NCI-H748 (cell line): ENCODE results near the gene RPH3AL.
"Not testable (repeated sequence)": the region's sequence is repeated elsewhere in the genome, so short reads cannot be mapped to it uniquely, and the experiment has no call there.

Experiments used
- DNase-seq: peaks from one replicate; lab custom pipeline; 2025; ENCODE audit not compliant: unreplicated experiment; lab: John Stamatoyannopoulos, UW

Gene RPH3AL

DNA sequence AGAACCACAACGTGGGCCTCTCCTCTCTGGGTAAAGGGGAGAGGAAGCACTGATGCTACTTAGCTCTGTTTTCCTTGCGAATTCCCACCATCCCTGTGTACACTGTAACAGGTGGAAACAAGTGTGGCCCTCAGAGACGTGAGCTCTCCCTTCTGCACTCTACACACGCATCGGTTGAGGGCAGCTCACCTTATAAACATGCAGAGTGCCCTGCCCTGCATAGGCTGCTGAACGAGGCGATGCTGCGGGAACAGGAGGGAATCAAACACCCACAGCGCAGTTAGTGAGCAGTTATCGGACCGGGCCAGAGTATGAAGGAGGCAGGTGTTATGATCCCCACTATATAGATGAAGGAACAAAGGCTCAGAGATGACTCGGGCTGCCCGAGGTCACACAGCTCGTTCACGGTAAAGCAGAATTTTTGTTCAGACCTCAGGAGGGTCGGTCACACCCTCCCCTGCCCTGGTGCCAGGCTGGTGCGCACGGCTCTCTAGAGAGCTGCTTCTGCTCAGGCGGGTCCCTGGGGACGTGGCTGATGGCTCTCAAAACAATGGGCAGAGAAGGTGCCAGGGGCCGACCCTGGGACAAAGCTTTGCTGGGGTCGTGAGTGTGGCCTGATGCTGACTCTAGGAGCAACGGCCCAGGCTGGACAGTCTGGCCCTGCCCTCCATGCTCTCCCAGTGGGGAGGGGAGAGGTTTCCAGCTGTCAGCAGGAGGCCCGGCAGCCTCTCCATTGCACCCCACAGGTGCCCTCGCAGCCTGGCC is 68.5 kb downstream of the RPH3AL start:
- DNase-seq = no peak

- DNase-seq = no peak
Observed at GRCh38 chr17:282912-283882, 69.4 kb downstream of the RPH3AL start.

DNA sequence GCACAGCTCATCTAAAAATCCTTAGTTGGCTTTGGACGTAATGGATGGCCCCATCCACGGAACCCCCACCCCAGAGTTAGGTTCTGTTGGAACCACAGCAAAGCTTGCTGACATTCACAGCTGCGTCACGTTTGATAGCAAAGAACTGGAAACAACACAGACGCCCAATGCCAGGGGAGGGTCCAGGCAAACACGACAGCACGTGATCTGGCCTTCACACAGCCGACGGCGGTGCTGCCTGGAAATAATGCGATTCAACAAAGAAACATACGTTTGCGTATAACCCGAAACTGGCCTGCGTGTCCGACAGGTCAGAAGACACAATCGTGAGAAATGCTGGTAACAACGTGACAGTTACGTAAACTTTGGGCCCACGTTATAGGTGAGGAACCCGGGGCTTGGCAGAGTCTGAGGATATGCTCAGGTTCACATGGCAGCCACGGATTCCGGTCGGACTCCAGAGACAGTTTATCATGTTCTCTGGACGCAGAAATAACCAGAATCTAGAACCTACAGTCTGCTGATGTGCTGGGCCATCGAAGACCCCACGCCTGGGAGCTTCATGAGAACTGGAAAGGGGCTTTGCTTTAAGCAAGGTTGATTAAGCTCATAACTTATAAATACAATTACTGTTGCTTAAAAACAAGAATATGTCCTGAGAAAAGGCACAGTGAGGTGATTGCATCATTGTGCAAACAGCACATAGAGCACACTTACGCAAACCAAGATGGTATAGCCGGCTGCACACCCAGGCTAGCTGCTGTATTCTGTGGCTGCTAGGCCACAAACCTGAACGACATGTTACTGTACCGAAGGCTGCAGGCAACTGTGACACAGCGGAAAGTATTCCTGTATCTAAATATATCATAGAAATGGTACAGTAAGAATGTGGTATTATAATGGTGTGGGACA is 70.4 kb downstream of the RPH3AL start:
- DNase-seq = no peak

DNA sequence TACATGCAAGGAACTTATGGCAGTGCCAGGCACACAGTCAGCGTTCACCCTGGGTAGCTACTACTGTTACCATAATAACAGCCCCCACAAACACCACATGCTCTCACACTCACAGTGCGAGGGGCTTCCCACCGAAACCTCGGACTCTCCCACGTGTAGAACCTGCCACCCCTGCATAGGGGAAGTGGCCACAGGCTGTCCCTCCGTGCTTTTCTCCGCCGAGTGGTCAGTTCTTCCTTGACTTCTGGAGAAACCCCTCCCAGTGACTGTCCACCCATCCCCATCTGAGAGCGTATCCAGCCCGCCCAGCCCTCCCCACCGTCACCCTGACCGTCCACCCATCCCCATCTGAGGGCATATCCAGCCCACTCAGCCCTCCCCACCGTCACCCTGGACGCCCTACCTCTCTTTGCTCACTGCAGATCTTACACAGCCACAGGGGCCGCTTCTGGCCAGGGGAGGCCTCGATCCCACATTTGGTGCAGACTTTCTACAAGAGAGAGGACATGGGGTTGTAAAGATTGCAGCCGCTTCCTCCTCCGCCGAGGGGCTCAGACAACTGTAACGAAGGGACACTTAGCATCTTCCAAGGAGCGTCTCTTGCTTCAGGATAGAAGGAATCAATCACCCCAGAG is 71.1 kb downstream of the RPH3AL start:
- DNase-seq = no peak

DNA sequence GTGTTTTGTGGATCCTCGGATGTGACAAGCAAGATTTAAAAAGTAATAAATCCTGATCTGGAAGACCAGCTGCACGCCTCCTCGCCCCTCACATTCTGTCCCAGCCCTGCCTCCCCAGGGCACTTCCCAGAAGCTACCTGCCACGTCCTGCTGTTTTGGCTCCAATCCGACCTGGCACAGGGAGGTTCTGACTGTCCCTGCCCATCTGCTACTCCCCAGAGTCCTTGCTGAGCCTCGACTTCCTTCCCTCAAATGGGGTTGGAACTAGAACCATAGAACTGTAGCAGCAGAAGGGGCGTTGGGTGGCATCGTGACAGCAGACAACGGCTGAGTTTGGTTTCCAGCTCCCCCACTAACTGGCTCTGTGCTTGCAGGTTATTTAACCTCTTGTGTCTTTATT is 71.7 kb downstream of the RPH3AL start:
- DNase-seq = no peak

DNA sequence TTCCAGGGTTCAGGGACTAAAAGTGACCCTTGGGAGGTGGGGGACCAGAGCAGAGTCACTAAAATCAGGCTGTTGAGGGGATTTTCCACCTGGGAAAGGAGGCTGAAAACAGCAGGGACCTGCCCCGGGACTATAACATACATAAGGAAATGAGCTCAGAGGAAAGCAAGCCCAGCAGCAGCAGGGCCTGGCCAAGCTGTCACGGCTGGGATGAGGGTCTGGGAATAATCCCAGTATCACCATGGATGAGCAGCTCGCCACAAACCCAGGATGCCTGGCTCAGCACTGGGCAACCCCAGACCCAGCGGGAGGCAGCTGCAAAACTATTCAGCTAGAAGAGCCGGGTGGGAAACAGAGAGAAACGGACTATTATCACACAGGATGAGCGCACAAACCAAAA is 72.4 kb downstream of the RPH3AL start:
- no peak for DNase-seq

DNA sequence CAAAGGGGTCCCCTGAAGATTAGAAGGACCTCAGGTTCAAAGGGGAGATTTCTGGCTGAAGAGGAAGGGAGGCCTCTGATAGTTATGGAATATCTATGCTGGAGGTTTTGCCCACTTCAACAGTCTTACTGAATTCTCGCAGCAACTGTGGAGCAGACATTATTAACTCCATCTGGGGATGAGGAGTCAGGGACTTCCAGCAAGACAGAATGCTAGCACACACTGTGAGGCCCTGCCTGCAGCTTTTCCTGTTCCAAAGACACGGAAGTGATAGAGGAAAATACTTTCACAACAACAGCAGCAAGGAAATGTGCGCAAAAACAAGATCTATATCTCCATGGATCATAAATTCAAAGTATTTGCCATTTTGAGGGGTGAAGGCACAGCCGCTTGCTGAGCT is 72.8 kb downstream of the RPH3AL start:
- no peak for DNase-seq

GRCh38 chr17:279331-279730 is 73.3 kb downstream of the RPH3AL start:
- DNase-seq = no peak

DNA sequence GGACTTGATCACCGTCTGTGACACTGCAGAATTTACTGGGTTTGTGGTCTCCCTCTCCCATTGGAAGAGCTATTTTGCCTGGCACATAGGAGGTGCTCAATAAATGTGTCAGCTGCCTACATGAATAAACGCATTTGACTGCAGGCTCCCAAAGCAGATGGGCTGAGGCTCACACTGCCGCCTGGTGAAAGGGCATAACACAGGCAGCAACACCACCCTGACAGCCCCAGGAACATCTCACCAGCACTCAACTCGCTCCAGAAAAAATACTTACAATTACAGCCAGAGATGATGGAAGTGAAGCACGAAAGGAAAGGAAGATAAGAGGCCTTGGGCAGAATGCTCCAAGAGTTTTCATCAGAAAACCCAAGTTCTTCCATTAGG is 73.9 kb downstream of the RPH3AL start:
- DNase-seq = no peak

DNA sequence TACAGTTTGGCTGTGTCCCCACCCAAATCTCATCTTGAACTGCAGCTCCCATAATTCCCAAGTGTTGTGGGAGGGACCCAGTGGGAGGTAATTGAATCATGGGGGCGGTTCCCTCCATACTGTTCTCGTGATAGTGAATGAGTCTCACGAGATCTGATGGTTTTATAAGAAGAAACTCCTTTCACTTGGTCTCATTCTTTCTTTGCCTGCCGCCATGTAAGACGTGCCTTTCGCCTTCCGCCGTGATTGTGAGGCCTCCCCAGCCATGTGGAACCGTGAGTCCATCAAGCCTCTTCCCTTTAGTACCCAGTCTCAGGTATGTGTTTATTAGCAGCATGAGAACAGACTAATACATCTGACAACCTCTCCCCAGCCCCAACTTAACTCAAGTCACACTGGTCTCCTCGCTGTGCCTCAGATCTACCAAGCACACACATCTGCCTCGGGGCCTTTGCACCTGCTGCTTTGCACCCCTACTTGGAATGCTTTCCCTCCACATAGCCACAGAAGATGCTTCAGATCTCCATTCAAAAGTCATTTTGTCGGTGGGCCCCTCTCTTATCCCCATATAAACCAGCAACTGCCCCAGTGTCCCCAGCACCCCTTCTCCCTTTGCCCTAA is 74.4 kb downstream of the RPH3AL start:
- no peak for DNase-seq

DNA sequence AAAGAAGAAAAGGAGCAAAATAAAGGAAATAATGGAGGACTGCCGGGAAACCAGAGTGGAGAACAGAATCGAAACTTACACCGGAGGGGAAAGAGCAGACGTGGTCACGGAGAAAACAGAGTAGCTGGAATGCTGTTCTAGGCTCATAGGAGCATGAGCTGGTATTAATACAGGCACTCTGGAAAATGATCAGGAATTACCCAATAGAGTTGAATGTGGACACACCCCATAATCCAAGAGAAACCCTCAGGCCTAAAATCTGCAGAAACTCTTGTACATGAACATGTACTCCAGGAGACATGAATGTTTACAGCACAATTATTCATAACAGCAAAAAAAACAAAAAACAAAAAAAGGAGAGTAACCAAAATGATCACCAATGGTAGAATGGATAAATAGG is 77.7 kb downstream of the RPH3AL start:
- DNase-seq = no peak

- DNase-seq = no peak
Observed at GRCh38 chr17:273981-274832, 78.4 kb downstream of the RPH3AL start.

DNA sequence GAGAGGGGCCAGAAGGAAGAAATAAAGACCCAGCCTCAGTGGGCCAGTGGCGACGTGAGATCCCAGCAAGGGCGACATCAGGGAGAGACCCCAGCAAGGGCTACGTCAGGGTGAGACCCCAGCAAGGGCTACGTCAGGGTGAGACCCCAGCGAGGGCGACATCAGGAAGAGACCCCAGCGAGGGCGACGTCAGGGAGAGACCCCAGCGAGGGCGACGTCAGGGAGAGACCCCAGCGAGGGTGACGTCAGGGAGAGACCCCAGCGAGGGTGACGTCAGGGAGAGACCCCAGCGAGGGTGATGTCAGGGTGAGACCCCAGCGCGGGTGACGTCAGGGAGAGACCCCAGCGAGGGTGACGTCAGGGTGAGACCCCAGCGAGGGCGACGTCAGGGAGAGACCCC is 79.8 kb downstream of the RPH3AL start:
- not testable (repeated sequence) for DNase-seq

DNA sequence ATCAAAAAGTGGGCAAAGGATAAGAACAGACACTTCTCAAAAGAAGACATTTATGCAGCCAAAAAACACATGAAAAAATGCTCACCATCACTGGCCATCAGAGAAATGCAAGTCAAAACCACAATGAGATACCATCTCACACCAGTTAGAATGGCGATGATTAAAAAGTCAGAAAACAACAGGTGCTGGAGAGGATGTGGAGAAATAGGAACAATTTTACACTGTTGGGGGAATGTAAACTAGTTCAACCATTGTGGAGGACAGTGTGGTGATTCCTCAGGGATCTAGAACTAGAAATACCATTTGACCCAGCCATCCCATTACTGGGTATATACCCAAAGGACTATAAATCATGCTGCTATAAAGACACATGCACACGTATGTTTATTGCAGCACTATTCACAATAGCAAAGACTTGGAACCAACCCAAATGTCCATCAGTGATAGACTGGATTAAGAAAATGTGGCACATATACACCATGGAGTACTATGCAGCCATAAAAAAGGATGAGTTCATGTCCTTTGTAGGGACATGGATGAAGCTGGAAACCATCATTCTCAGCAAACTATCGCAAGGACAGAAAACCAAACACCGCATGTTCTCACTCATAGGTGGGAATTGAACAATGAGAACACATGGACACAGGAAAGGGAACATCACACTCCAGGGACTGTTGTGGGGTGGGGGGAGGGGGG is 80.5 kb downstream of the RPH3AL start:
- not testable (repeated sequence) for DNase-seq

DNA sequence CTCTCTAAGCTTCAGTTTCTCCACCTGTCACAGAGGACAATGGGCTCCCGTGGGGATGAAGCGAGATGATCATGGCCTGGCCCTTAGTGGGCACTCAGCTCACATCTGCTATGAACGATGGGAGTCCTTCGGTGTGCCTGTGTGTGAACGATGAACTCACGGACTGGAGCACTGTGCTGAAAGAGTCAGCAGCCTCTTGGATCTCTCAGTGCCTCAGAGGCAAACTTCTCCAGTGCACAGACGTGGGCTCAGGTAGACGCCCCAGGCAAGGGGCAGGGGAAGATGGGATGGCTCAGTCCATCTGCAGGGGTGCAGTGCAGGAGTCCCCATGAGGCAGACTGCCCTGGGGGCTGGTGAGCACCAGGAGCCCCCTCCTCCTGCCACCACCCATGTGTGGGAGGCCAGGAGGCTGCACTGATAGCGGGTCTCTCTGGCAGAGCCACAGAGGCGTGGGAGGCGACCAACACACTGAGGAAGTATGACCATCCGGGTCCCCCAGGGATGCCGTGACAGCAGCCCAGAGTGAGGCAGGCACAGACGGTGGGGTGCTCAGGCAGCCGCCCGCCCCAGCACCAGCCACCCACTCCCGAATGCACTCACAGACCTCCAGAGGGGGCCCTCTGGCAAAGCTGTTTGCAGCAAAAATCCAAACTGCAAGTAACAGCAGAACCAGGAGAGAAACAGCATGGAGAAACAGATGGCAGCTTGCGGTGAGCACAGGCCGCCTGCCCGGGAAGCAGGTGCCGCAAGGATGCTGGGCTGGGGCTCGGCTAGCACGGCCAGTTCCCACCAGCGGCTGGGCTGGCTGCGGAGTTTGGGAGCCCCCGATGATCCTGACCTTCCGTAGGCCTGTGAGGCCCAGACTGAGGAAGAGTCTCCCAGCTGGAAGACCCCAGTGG is 82.7 kb downstream of the RPH3AL start:
- DNase-seq = no peak

GRCh38 chr17:266701-267667 is 85.6 kb downstream of the RPH3AL start:
- no peak for DNase-seq

DNA sequence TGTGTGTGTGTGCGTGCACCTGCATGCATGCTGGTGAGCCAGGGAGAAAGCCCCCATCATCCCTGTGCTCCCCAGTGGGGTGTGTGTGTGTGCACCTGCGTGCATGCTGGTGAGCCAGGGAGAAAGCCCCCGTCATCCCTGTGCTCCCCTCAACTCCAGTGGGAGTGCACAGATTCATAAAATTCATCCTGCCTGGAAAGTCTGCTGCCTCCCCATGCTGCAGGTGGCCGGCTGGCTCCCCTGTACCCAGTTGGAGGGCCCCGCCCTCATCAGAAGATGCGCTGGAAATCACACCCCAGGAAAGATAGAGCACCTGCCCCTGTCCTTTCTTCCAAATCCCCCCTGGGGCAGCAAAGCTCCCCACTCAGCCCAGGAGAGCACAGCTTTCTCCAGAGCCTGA is 86.4 kb downstream of the RPH3AL start:
- no peak for DNase-seq
